22Rv1 (cell line): ENCODE results near the gene MLLT3.
A peak's percentile ranks its signal among the peaks of the same experiment; 100 is the strongest.

Experiments used
- H3K27ac ChIP-seq: fragments of 450-650 bp; 2 replicates; pipeline ENCODE4 v1.5.1; 2017
- CTCF ChIP-seq: fragments of 450-650 bp; IDR thresholded peaks from 2 replicates; pipeline ENCODE4 v1.5.1; 2017; ENCODE audit warnings: mild to moderate bottlenecking
- ZFX ChIP-seq: fragments of 450-650 bp; IDR thresholded peaks from 2 replicates; pipeline ENCODE4 v1.6.1; 2017; ENCODE audit warnings: antibody characterized with exemption, borderline replicate concordance

MLLT3 gene

GRCh38 chr9:20658677-20659473 is 36.6 kb upstream of the MLLT3 start:
- no peak for TF ChIP-seq ZFX
- no peak for TF ChIP-seq CTCF
- peak overlapping the region; percentile 85 for H3K27ac ChIP-seq

GRCh38 chr9:20658246-20658667 is 36.0 kb upstream of the MLLT3 start:
- H3K27ac ChIP-seq, result peak overlapping the region; percentile 85

GRCh38 chr9:20651939-20652338 is 29.6 kb upstream of the MLLT3 start:
- TF ChIP-seq CTCF, result no peak
- TF ChIP-seq ZFX, result no peak
- no peak overlapping the region for H3K27ac ChIP-seq

- TF ChIP-seq CTCF (no peak), ZFX (no peak)
- no peak overlapping the region for H3K27ac ChIP-seq
These were observed 28.5 kb upstream of the MLLT3 start for GRCh38 chr9:20650750-20651299.

GRCh38 chr9:20650313-20650712 is 28.0 kb upstream of the MLLT3 start:
- no peak overlapping the region for H3K27ac ChIP-seq
- TF ChIP-seq CTCF, result no peak
- no peak for TF ChIP-seq ZFX

- H3K27ac ChIP-seq, result no peak overlapping the region
- TF ChIP-seq ZFX (no peak), CTCF (no peak)
These were observed 27.1 kb upstream of the MLLT3 start for GRCh38 chr9:20649381-20649780.

GRCh38 chr9:20646656-20647055 is 24.4 kb upstream of the MLLT3 start:
- TF ChIP-seq ZFX (no peak), CTCF (no peak)
- H3K27ac ChIP-seq, result no peak overlapping the region
